ENCODE results near the gene NEURL1B.

GRCh38 chr5:172731680-172732074 is 90.6 kb downstream of the NEURL1B start:
- TF ChIP-seq CTCF (IDR thresholded peaks at IDR 0.05 in 4 of 5, conservative IDR thresholded peaks at IDR 0.05 in 1 of 5): no peak
- no peak for TF ChIP-seq POLR2A (IDR thresholded peaks at IDR 0.05)

Data from gastrocnemius medialis (tissue), 4 donors.